ENCODE data around the gene NCOA6. TPM values are rescaled to one million over a fixed set of nuclear protein-coding genes. Genes with fewer than 3 reads are reported as not detected.

Gene NCOA6
- total RNA-seq, 4 donors from 2014 or later, result 26.5 to 33.8 (median 32.3) TPM

GRCh38 chr20:34751453-34751852 is 74.0 kb downstream of the NCOA6 start:
- 94 to 96% methylated on average over 3 of the region's 3 CpGs for WGBS, 2 donors
- Histone ChIP-seq H3K9me3 (no peaks in the 10 kb centered on the region), H3K27me3 (no peaks in the 10 kb centered on the region), H3K4me3 (replicated peaks in 1 of 3) (no peak overlapping the region), H3K4me1 (peaks cover 0 to 9% of the 10 kb centered on the region in 2 donors), H3K36me3 (peaks cover 33 to 41% of the 10 kb centered on the region in 2 donors), H3K27ac (no peak overlapping the region)
- TF ChIP-seq POLR2A (IDR thresholded peaks at IDR 0.05) (no peak), CTCF (IDR thresholded peaks at IDR 0.05) (no peak)
- no peak for DNase-seq
- intact Hi-C loops (cut with DNase I), result no loop called here

- 48 to 74% methylated on average over 2 of the region's 2 CpGs for WGBS, 2 donors
- peaks cover 33 to 37% of the 10 kb centered on the region in 2 donors for H3K36me3 ChIP-seq
- TF ChIP-seq POLR2A (IDR thresholded peaks at IDR 0.05), result no peak
- no peak for TF ChIP-seq CTCF (IDR thresholded peaks at IDR 0.05)
- no peak overlapping the region for H3K4me3 ChIP-seq (replicated peaks in 1 of 3)
- H3K9me3 ChIP-seq, result no peaks in the 10 kb centered on the region
- H3K4me1 ChIP-seq, result peaks cover 0 to 19% of the 10 kb centered on the region in 2 donors
- H3K27me3 ChIP-seq, result no peaks in the 10 kb centered on the region
- H3K27ac ChIP-seq, result no peak overlapping the region
- no peak for DNase-seq
- intact Hi-C loops (cut with DNase I), result no loop called here
These were observed 75.0 kb downstream of the NCOA6 start for GRCh38 chr20:34750484-34750883.

DNA sequence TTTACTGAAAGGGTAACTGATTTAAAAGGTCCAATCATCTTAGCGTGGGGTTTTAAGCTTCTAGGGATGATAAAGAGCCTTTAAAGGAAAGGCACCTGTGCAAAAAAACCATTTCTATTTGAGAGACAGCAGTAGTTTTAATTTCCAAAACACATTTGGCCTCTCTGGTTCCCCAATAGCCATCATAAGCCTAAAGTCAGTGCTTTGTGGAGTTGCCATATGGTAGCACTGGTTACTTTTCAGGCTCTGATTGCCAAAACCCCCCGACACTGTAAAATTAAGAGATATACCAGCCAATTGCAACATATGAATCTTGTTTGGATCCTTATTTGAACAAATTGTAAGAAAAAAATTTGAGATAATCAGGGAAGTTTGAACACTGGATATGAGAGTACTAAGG is 76.7 kb downstream of the NCOA6 start:
- Histone ChIP-seq H3K9me3 (no peaks in the 10 kb centered on the region), H3K4me3 (replicated peaks in 1 of 3) (no peak overlapping the region), H3K36me3 (peaks cover 26 to 28% of the 10 kb centered on the region in 2 donors), H3K27me3 (no peaks in the 10 kb centered on the region), H3K4me1 (peaks cover 10 to 20% of the 10 kb centered on the region in 2 donors), H3K27ac (no peak overlapping the region)
- intact Hi-C loops (cut with DNase I), result no loop called here
- WGBS, 2 donors, result 95 to 99% methylated on average over 2 of the region's 2 CpGs
- DNase-seq, result no peak
- TF ChIP-seq CTCF (IDR thresholded peaks at IDR 0.05) (no peak), POLR2A (IDR thresholded peaks at IDR 0.05) (no peak)

GRCh38 chr20:34747479-34747878 is 78.0 kb downstream of the NCOA6 start:
- Histone ChIP-seq H3K4me1 (peaks cover 10 to 20% of the 10 kb centered on the region in 2 donors), H3K9me3 (no peaks in the 10 kb centered on the region), H3K4me3 (replicated peaks in 1 of 3) (no peak overlapping the region), H3K36me3 (peaks cover 28 to 36% of the 10 kb centered on the region in 2 donors), H3K27ac (peak overlapping the region in 1 of 3 donors; percentile 2), H3K27me3 (no peaks in the 10 kb centered on the region)
- intact Hi-C loops (cut with DNase I), result no loop called here
- WGBS, 2 donors, result 84 to 86% methylated on average over 2 of the region's 2 CpGs
- DNase-seq, result no peak
- no peak for TF ChIP-seq POLR2A (IDR thresholded peaks at IDR 0.05)
- TF ChIP-seq CTCF (IDR thresholded peaks at IDR 0.05), result no peak

DNA sequence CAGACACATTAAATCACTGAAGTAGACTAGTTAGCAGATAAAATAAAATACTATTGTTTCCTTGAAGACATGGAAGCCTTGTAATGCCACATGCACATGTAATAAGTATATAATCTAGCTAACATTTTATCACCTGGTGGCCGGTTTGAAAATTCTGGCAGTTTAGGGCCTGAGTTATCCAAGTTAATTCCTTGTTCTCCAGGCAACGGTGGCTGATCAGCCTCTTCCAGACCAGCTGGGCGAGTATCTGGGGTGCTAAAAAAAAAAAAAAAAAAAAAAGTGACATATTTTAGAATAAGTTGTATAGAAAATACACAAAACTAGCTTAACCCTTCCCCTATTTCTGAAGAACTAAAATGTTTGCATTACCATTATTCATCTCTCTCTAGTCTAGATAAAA is 78.8 kb downstream of the NCOA6 start:
- WGBS, 2 donors, result 86 to 94% methylated on average over 3 of the region's 3 CpGs
- TF ChIP-seq CTCF (IDR thresholded peaks at IDR 0.05), result no peak
- TF ChIP-seq POLR2A (IDR thresholded peaks at IDR 0.05), result no peak
- no peaks in the 10 kb centered on the region for H3K27me3 ChIP-seq
- peaks cover 10 to 20% of the 10 kb centered on the region in 2 donors for H3K4me1 ChIP-seq
- intact Hi-C loops (cut with DNase I), result no loop called here
- H3K27ac ChIP-seq, result no peak overlapping the region
- DNase-seq, result no peak
- no peak overlapping the region for H3K4me3 ChIP-seq (replicated peaks in 1 of 3)
- no peaks in the 10 kb centered on the region for H3K9me3 ChIP-seq
- peaks cover 31 to 40% of the 10 kb centered on the region in 2 donors for H3K36me3 ChIP-seq

Measured in thyroid gland (tissue), 4 donors.